ENCODE data around the gene CELA2A. TPM values are rescaled to one million over a fixed set of nuclear protein-coding genes. Genes with fewer than 3 reads are reported as not detected.
"Not testable (repeated sequence)": the region's sequence is repeated elsewhere in the genome, so short reads cannot be mapped to it uniquely, and the experiment has no call there.

Gene CELA2A
- total and polyA plus RNA-seq, 11 donors, result 0.76 to 1.0 (median 0.84) TPM; not detected in 6

GRCh38 chr1:15483971-15484370 is 27.4 kb downstream of the CELA2A start:
- no peaks in the 10 kb centered on the region for H3K9me3 ChIP-seq
- WGBS, 4 donors, result 84 to 96% (median 91%) methylated on average over 2 of the region's 2 CpGs
- DNase-seq (no peak), ATAC-seq (no peak)
- no peak for TF ChIP-seq CTCF (IDR thresholded peaks at IDR 0.05)
- no peak for TF ChIP-seq POLR2A (IDR thresholded peaks at IDR 0.05)
- no peak overlapping the region for H3K27ac ChIP-seq
- no peaks in the 10 kb centered on the region for H3K27me3 ChIP-seq
- H3K4me3 ChIP-seq, result no peak overlapping the region
- intact Hi-C loops (cut with DNase I), result no loop called here
- peaks cover 0 to 5% (median 0%) of the 10 kb centered on the region in 9 donors for H3K36me3 ChIP-seq
- H3K4me1 ChIP-seq, result peaks cover 0 to 9% (median 0%) of the 10 kb centered on the region in 12 donors

GRCh38 chr1:15484443-15484842 is 27.9 kb downstream of the CELA2A start:
- DNase-seq; H3K27me3 ChIP-seq; H3K9me3 ChIP-seq; H3K4me3 ChIP-seq; intact Hi-C loops (cut with DNase I); ATAC-seq; H3K36me3 ChIP-seq; H3K27ac ChIP-seq: not testable (repeated sequence)
- H3K4me1 ChIP-seq, result peaks cover 0 to 13% (median 0%) of the 10 kb centered on the region in 12 donors
- WGBS, 4 donors, result 91 to 93% (median 92%) methylated on average over 6 of the region's 6 CpGs

- Histone ChIP-seq H3K9me3 (peaks cover 0 to 7% (median 0%) of the 10 kb centered on the region in 12 donors), H3K4me1 (peaks cover 0 to 16% (median 0%) of the 10 kb centered on the region in 12 donors), H3K4me3 (no peak overlapping the region), H3K27ac (no peak overlapping the region), H3K36me3 (peaks cover 0 to 5% (median 0%) of the 10 kb centered on the region in 9 donors), H3K27me3 (no peaks in the 10 kb centered on the region)
- DNase-seq (no peak), ATAC-seq (no peak)
- intact Hi-C loops (cut with DNase I), result no loop called here
- 91 to 95% (median 94%) methylated on average over 6 of the region's 6 CpGs for WGBS, 4 donors
- TF ChIP-seq POLR2A (IDR thresholded peaks at IDR 0.05), result no peak
Observed at GRCh38 chr1:15485636-15486035, 29.1 kb downstream of the CELA2A start.

- ATAC-seq; intact Hi-C loops (cut with DNase I): not testable (repeated sequence)
Observed at GRCh38 chr1:15486844-15487610, 30.5 kb downstream of the CELA2A start.

GRCh38 chr1:15488371-15488770 is 31.8 kb downstream of the CELA2A start:
- H3K4me3 ChIP-seq, result no peak overlapping the region
- H3K4me1 ChIP-seq, result peaks cover 0 to 21% (median 2%) of the 10 kb centered on the region in 12 donors
- no peak for ATAC-seq
- 91 to 97% (median 94%) methylated on average over 3 of the region's 3 CpGs for WGBS, 4 donors
- peaks cover 0 to 7% (median 0%) of the 10 kb centered on the region in 12 donors for H3K9me3 ChIP-seq
- peak overlapping the region in 1 of 12 donors; percentile 68 for H3K27ac ChIP-seq
- intact Hi-C loops (cut with DNase I), result no loop called here
- H3K27me3 ChIP-seq, result no peaks in the 10 kb centered on the region
- TF ChIP-seq CTCF (IDR thresholded peaks at IDR 0.05) (no peak), POLR2A (IDR thresholded peaks at IDR 0.05) (no peak)
- no peak for DNase-seq
- peaks cover 0 to 19% (median 6%) of the 10 kb centered on the region in 9 donors for H3K36me3 ChIP-seq

More at GRCh38 chr1:15486844-15487610, 30.5 kb downstream of the CELA2A start:
- not testable (repeated sequence) for H3K36me3 ChIP-seq, H3K9me3 ChIP-seq, DNase-seq, H3K4me3 ChIP-seq, H3K27me3 ChIP-seq, H3K27ac ChIP-seq
- H3K4me1 ChIP-seq, result peaks cover 0 to 18% (median 0%) of the 10 kb centered on the region in 12 donors
- 96 to 98% (median 97%) methylated on average over 17 of the region's 17 CpGs for WGBS, 4 donors

All from heart left ventricle (tissue), 16 donors.